Right cardiac atrium (tissue), 5 donors: ENCODE data around the gene LCN15. TPM values are rescaled to one million over a fixed set of nuclear protein-coding genes. Genes with fewer than 3 reads are reported as not detected.
"Not testable (repeated sequence)": the region's sequence is repeated elsewhere in the genome, so short reads cannot be mapped to it uniquely, and the experiment has no call there.

Experiments
- ATAC-seq, 2 donors: fragments of 200-7000 bp; cut with Tn5 transposase; one replicate each; pipeline versions ENCODE4 v1.8.0 to v1.9.1; 2020; ENCODE audit warnings: moderate library complexity in 2 of 2, mild to moderate bottlenecking in 1 of 2
- DNase-seq, 3 donors: peaks; one replicate each; pipeline ENCODE4 v3.0.0-alpha.2; 2020
- H3K27ac ChIP-seq: one replicate; pipeline ENCODE4 v1.5.1; 2013; ENCODE audit warnings: mild to moderate bottlenecking, low read length, control low read depth, moderate library complexity
- H3K27me3 ChIP-seq: one replicate; pipeline ENCODE4 v1.6.1; 2013; ENCODE audit not compliant: control insufficient read depth, insufficient read depth
- H3K4me1 ChIP-seq: one replicate; pipeline ENCODE4 v1.6.1; 2013; ENCODE audit warnings: low read length; ENCODE audit not compliant: control insufficient read depth, insufficient read depth
- H3K4me3 ChIP-seq: one replicate; pipeline ENCODE4 v1.5.1; 2013; ENCODE audit warnings: low read length, control low read depth
- H3K9me3 ChIP-seq: one replicate; pipeline ENCODE4 v1.6.1; 2013; ENCODE audit warnings: low read length; ENCODE audit not compliant: control insufficient read depth
- WGBS: extraction: QIAGEN DNeasy Blood & Tissue Kit; methylation state at CpG from one replicate; pipeline ENCODE4 v1.1.7; 2013; 5-methylcytosine and 5-hydroxymethylcytosine counted together
- intact Hi-C, 4 donors: fragments of 100-400 bp; cut with DNase I; formaldehyde crosslinking; loops; one replicate each; pipeline versions ENCODE4 v1.11.0 to v1.14.0; 2022 to 2023
- polyA plus RNA-seq: library from polyadenylated mRNA; stranded (reverse); fragments of 200-250 nt; gene quantifications from one replicate; pipeline ENCODE4 v1.2.3, GENCODE V29; 2013
- total RNA-seq, 4 donors: library from RNA; stranded (reverse); fragmentation: NEBNext Ultra II Directional; extraction: Animal tissue kit (Norgen Biotek cat#: 25700); gene quantifications; one replicate each; pipeline ENCODE4 v1.2.1, GENCODE V29; 2021
- donor health status: healthy with polysubstance abuse.
- donor health status: DM: no; HTN: yes; CAD: no.
- donor health status: DM: no; HTN: no; CAD: no.
- donor health status: DM: no; HTN: yes; CAD: no; lungs with severe emphysema.
- donor health status: DM: yes; HTN: yes; CAD: no.

Gene LCN15
- total and polyA plus RNA-seq, 5 donors = 0.32 to 2.1 (median 1.3) TPM

GRCh38 chr9:136760834-136761544 lies 3.3 kb downstream of the LCN15 start:
- H3K27ac ChIP-seq, H3K27me3 ChIP-seq, H3K4me3 ChIP-seq, H3K4me1 ChIP-seq, intact Hi-C loops, H3K9me3 ChIP-seq: not testable (repeated sequence)
- peak in 1 of 2 donors; percentile 12 for ATAC-seq
- DNase-seq = peak; percentile 59 to 83 (median 73)
- WGBS = 41% methylated on average over 22 of the region's 22 CpGs

- Histone ChIP-seq H3K9me3 (no peaks in the 10 kb centered on the region), H3K4me1 (no peaks in the 10 kb centered on the region), H3K27me3 (no peaks in the 10 kb centered on the region), H3K27ac (no peak overlapping the region), H3K4me3 (no peak overlapping the region)
- DNase-seq = peak in 1 of 3 donors; percentile 70
- intact Hi-C loops = no loop called here
- 58% methylated on average over 25 of the region's 25 CpGs for WGBS
- ATAC-seq = no peak
These were observed 3.9 kb downstream of the LCN15 start for GRCh38 chr9:136760424-136760823.

GRCh38 chr9:136759436-136760325 lies 4.6 kb downstream of the LCN15 start:
- no peak for ATAC-seq
- Histone ChIP-seq H3K9me3 (no peaks in the 10 kb centered on the region), H3K27ac (no peak overlapping the region), H3K4me3 (no peak overlapping the region), H3K4me1 (no peaks in the 10 kb centered on the region), H3K27me3 (no peaks in the 10 kb centered on the region)
- peak in 1 of 3 donors; percentile 49 for DNase-seq
- WGBS = 86% methylated on average over 27 of the region's 27 CpGs
- intact Hi-C loops = no loop called here

GRCh38 chr9:136759001-136759400 lies 5.3 kb downstream of the LCN15 start:
- intact Hi-C loops = no loop called here
- peak in 1 of 3 donors; percentile 21 for DNase-seq
- H3K27me3 ChIP-seq = no peaks in the 10 kb centered on the region
- H3K27ac ChIP-seq = no peak overlapping the region
- no peaks in the 10 kb centered on the region for H3K9me3 ChIP-seq
- no peaks in the 10 kb centered on the region for H3K4me1 ChIP-seq
- ATAC-seq = no peak
- no peak overlapping the region for H3K4me3 ChIP-seq
- 80% methylated on average over 9 of the region's 9 CpGs for WGBS

GRCh38 chr9:136757751-136758140 lies 6.6 kb downstream of the LCN15 start:
- WGBS = 85% methylated on average over 20 of the region's 20 CpGs
- intact Hi-C loops = no loop called here
- Histone ChIP-seq H3K9me3 (no peaks in the 10 kb centered on the region), H3K4me3 (no peak overlapping the region), H3K4me1 (no peaks in the 10 kb centered on the region), H3K27ac (no peak overlapping the region), H3K27me3 (no peaks in the 10 kb centered on the region)
- peak in 1 of 3 donors; percentile 49 for DNase-seq
- ATAC-seq = no peak

- Histone ChIP-seq H3K27me3 (no peaks in the 10 kb centered on the region), H3K4me1 (no peaks in the 10 kb centered on the region), H3K27ac (no peak overlapping the region), H3K4me3 (no peak overlapping the region), H3K9me3 (no peaks in the 10 kb centered on the region)
- 93% methylated on average over 20 of the region's 20 CpGs for WGBS
- intact Hi-C loops = no loop called here
- ATAC-seq = no peak
- DNase-seq = peak in 1 of 3 donors; percentile 48
These were observed 7.0 kb downstream of the LCN15 start for GRCh38 chr9:136757328-136757727.

GRCh38 chr9:136756836-136757235 lies 7.5 kb downstream of the LCN15 start:
- intact Hi-C loops = no loop called here
- peak in 1 of 3 donors; percentile 58 for DNase-seq

GRCh38 chr9:136756134-136756438 lies 8.2 kb downstream of the LCN15 start:
- Histone ChIP-seq H3K4me3 (no peak overlapping the region), H3K27me3 (no peaks in the 10 kb centered on the region), H3K4me1 (no peaks in the 10 kb centered on the region), H3K27ac (no peak overlapping the region), H3K9me3 (no peaks in the 10 kb centered on the region)
- intact Hi-C loops = no loop called here
- DNase-seq = no peak
- 98% methylated on average over 4 of the region's 4 CpGs for WGBS
- no peak for ATAC-seq

More at GRCh38 chr9:136756836-136757235, 7.5 kb downstream of the LCN15 start:
- WGBS = 95% methylated on average over 18 of the region's 18 CpGs
- H3K4me1 ChIP-seq = no peaks in the 10 kb centered on the region
- no peak for ATAC-seq
- no peak overlapping the region for H3K4me3 ChIP-seq
- H3K27ac ChIP-seq = no peak overlapping the region
- H3K9me3 ChIP-seq = no peaks in the 10 kb centered on the region
- H3K27me3 ChIP-seq = no peaks in the 10 kb centered on the region

- ATAC-seq, H3K4me3 ChIP-seq, H3K9me3 ChIP-seq, intact Hi-C loops, H3K27ac ChIP-seq, H3K4me1 ChIP-seq, H3K27me3 ChIP-seq: not testable (repeated sequence)
- 93% methylated on average over 22 of the region's 22 CpGs for WGBS
- DNase-seq = peak in 1 of 3 donors; percentile 11
These were observed 8.8 kb downstream of the LCN15 start for GRCh38 chr9:136755302-136756133.

- WGBS = 80% methylated on average over 24 of the region's 24 CpGs
- H3K4me1 ChIP-seq = no peaks in the 10 kb centered on the region
- H3K27me3 ChIP-seq = no peaks in the 10 kb centered on the region
- no peak overlapping the region for H3K27ac ChIP-seq
- no peak overlapping the region for H3K4me3 ChIP-seq
- intact Hi-C loops = no loop called here
- no peak for ATAC-seq
- H3K9me3 ChIP-seq = no peaks in the 10 kb centered on the region
- peak in 1 of 3 donors; percentile 56 for DNase-seq
These were observed 9.6 kb downstream of the LCN15 start for GRCh38 chr9:136754626-136755301.
